ENCODE data around the gene WDFY2. TPM values are rescaled to one million over a fixed set of nuclear protein-coding genes. Genes with fewer than 3 reads are reported as not detected.

WDFY2 gene
- total RNA-seq, 1 experiment from 2014 or later = 26.4 TPM

GRCh38 chr13:51707461-51707860 is 123.2 kb downstream of the WDFY2 start:
- Histone ChIP-seq H3K9me3 (ENCODE audit: control insufficient read depth, low read depth, low read length) (no peaks in the 10 kb centered on the region), H3K9ac (ENCODE audit: extremely low read depth, insufficient read length, low read length) (no peak overlapping the region), H3K4ac (ENCODE audit: low read depth, low read length) (no peak overlapping the region), H4K20me1 (ENCODE audit: control insufficient read depth, insufficient read depth, insufficient read length) (no peaks in the 10 kb centered on the region), H4K8ac (replicated peaks; ENCODE audit: insufficient read length, low read depth, low read length) (no peak overlapping the region), H4K91ac (ENCODE audit: insufficient read length, low read depth, low read length) (no peak overlapping the region), H4K5ac (ENCODE audit: insufficient read length, low read depth, low read length) (no peak overlapping the region), H3K56ac (ENCODE audit: insufficient read length, low read depth, low read length) (no peak overlapping the region), H3K79me2 (ENCODE audit: insufficient read depth, low read length) (no peaks in the 10 kb centered on the region; the same call in 1 of the 2 replicates), H3K4me2 (ENCODE audit: insufficient read depth, insufficient read length, low read length) (no peak overlapping the region), H2AK5ac (ENCODE audit: insufficient read length, low read length) (no peak overlapping the region), H3K23ac (ENCODE audit: insufficient read length, low read depth, low read length) (no peak overlapping the region), H2AFZ (ENCODE audit: low read length) (no peak overlapping the region), H3K27ac (ENCODE audit: insufficient read length, low read depth, low read length) (no peak overlapping the region), H3K14ac (ENCODE audit: insufficient read depth, low read length) (no peak overlapping the region), H2BK15ac (ENCODE audit: low read depth, low read length) (no peak overlapping the region), H2BK120ac (ENCODE audit: low read depth, low read length, poor library complexity, severe bottlenecking) (no peak overlapping the region), H3K4me1 (ENCODE audit: insufficient read depth, low read length) (no peaks in the 10 kb centered on the region), H2BK20ac (ENCODE audit: low read depth, low read length, poor library complexity, severe bottlenecking) (no peak overlapping the region), H3K79me1 (ENCODE audit: insufficient read depth, low read depth, low read length, poor library complexity, severe bottlenecking) (no peaks in the 10 kb centered on the region), H2BK12ac (ENCODE audit: insufficient read length, low read depth, low read length) (no peak overlapping the region), H3K23me2 (ENCODE audit: insufficient read length, low read depth, low read length, poor library complexity, severe bottlenecking) (no peaks in the 10 kb centered on the region), H3K18ac (ENCODE audit: insufficient read length, low read depth, low read length) (no peak overlapping the region), H3T11ph (ENCODE audit: low read length) (no peak overlapping the region), H3K27me3 (ENCODE audit: insufficient read depth, low read length) (no peaks in the 10 kb centered on the region), H2BK5ac (ENCODE audit: insufficient read length, low read length) (no peak overlapping the region)
- TF ChIP-seq CTCF (conservative IDR thresholded peaks at IDR 0.05) = no peak
- no peaks in the 10 kb centered on the region for H3K4me1 Mint-ChIP-seq
- H3K36me3 Mint-ChIP-seq (ENCODE audit: insufficient read depth in 1 of 3, low read depth in 3 of 3) = peaks cover 20 to 44% (median 27%) of the 10 kb centered on the region in 3 experiments
- no peak overlapping the region for H3K4me3 Mint-ChIP-seq
- peaks cover 3 to 6% of the 10 kb centered on the region in 2 experiments; a peak in 4 of 5 replicates for H3K9me3 Mint-ChIP-seq
- no peak for DNase-seq
- no peaks in the 10 kb centered on the region for H3K27me3 Mint-ChIP-seq (ENCODE audit: low read depth)
- H3K27ac Mint-ChIP-seq = no peak overlapping the region
